Uterus (tissue), 2 donors: Measurements from ENCODE around the gene KLHL7.

Source experiments
- CTCF ChIP-seq, 4 experiments: fragments of 200-600 bp in 2 of 4; fragments of 450-650 bp in 2 of 4; sonication (generic) in 2 of 4; IDR thresholded peaks; one replicate each; pipeline ENCODE4 v1.5.1; 2016 to 2019; ENCODE audit warnings: antibody characterized with exemption in 4 of 4, mild to moderate bottlenecking in 2 of 4, moderate library complexity in 1 of 4
- POLR2A ChIP-seq, 2 donors: fragments of 450-650 bp; IDR thresholded peaks; one replicate each; pipeline ENCODE4 v1.6.1; 2016; ENCODE audit warnings: antibody characterized with exemption in 2 of 2, mild to moderate bottlenecking in 1 of 2, moderate library complexity in 1 of 2

DNA sequence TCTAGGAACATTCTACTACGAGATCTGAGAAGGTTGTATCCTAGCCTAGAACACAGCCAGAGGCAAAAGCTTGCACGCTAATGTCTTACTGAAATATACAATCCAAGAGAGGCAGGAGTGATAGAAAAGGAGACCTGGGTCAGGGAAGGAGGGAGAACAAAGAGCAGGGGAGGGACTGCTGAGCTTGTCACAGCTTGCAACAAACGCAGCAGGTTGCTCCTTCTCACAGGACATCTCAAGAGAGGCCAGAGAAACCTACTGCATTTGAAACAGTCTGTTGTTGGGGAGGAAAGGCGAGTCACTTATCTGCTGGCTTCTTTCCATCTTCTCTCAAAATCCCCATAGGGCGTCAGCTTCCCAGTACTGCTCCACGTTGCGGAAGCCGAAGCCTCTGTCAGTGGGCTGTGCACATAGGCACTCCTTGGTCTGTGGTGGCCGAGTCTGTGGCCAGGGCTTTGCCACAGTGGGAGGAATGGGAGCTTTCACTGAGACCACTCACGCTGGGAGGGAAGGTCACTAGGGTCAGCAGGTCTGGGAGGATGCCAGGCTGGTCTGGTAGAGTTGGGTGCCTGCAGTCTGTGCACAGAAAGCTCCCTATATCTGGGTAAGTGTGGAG is 115.2 kb downstream of the KLHL7 start:
- no peak for TF ChIP-seq CTCF (IDR thresholded peaks at IDR 0.05)
- TF ChIP-seq POLR2A (IDR thresholded peaks at IDR 0.05), result no peak
